Astrocyte of the cerebellum (primary cell): ENCODE measurements around the gene HDAC4.

Experiments used
- DNase-seq: peaks from one replicate; pipeline ENCODE4 v3.0.0-alpha.2; 2011; ENCODE audit warnings: low read depth
- H3K4me3 ChIP-seq: 2 replicates; pipeline ENCODE4 v1.5.1; 2011; ENCODE audit warnings: mild to moderate bottlenecking, low read depth, low read length, moderate library complexity
- in situ Hi-C: cut with HindIII; loops from 2 replicates; pipeline ENCODE4 v1.10.0; 2017; ENCODE audit warnings: low sequenced_read_pairs
- TF ChIP-seq, protein P1 (sequence below): IDR thresholded peaks from 2 replicates; pipeline ENCODE4 v1.5.1; 2012; ENCODE audit warnings: low read length, low read depth, moderate library complexity, mild to moderate bottlenecking; ENCODE audit errors: missing control alignments

HDAC4 gene

DNA sequence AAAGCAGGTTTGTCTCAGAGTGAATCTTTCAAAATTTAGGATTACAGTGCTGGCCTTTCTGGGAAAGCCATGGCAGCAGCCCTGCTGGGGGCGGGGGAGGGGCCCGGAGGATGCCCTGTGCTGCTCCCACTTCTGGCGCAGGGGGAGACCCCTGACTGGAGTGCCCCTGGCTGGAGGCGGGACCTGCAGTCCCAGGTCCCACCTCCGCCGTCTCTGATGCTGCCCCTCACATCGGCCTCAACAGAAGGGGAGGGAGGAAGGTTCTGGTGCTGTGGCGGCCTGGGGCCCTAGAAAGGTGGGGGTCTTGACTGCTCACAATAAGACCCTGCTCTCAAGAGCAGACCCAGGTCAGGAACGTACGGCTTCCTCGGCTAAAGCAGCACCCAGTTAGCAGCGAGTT lies 336.6 kb downstream of the HDAC4 start:
- TF ChIP-seq, protein P1, sequence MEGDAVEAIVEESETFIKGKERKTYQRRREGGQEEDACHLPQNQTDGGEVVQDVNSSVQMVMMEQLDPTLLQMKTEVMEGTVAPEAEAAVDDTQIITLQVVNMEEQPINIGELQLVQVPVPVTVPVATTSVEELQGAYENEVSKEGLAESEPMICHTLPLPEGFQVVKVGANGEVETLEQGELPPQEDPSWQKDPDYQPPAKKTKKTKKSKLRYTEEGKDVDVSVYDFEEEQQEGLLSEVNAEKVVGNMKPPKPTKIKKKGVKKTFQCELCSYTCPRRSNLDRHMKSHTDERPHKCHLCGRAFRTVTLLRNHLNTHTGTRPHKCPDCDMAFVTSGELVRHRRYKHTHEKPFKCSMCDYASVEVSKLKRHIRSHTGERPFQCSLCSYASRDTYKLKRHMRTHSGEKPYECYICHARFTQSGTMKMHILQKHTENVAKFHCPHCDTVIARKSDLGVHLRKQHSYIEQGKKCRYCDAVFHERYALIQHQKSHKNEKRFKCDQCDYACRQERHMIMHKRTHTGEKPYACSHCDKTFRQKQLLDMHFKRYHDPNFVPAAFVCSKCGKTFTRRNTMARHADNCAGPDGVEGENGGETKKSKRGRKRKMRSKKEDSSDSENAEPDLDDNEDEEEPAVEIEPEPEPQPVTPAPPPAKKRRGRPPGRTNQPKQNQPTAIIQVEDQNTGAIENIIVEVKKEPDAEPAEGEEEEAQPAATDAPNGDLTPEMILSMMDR: no peak

DNA sequence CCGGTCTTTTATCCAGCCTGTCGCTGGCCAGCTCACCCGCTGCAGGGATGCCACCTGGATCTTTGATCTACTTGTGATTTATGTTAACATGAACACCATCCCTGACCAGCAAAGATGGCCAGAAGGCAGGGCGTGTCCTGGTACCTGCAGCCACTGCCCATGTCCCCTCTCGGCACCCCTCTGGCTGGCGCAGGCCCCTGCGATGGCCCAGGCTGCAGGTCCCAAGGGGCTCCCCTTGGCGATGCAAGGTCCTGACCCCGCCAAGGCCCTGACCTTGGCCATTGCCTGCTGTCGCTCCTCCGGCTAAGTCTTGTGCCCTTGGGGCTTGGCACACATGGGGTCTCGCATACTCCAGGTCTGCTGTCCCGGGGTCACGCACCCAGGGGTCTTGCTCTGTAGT lies 338.1 kb downstream of the HDAC4 start:
- TF ChIP-seq, protein P1: no peak
- DNase-seq: no peak
- H3K4me3 ChIP-seq: no peak overlapping the region
- in situ Hi-C loops: no loop called here

More for the DNA sequence above, 336.6 kb downstream of the HDAC4 start:
- no peak overlapping the region for H3K4me3 ChIP-seq
- in situ Hi-C loops: no loop called here
- no peak for DNase-seq

DNA sequence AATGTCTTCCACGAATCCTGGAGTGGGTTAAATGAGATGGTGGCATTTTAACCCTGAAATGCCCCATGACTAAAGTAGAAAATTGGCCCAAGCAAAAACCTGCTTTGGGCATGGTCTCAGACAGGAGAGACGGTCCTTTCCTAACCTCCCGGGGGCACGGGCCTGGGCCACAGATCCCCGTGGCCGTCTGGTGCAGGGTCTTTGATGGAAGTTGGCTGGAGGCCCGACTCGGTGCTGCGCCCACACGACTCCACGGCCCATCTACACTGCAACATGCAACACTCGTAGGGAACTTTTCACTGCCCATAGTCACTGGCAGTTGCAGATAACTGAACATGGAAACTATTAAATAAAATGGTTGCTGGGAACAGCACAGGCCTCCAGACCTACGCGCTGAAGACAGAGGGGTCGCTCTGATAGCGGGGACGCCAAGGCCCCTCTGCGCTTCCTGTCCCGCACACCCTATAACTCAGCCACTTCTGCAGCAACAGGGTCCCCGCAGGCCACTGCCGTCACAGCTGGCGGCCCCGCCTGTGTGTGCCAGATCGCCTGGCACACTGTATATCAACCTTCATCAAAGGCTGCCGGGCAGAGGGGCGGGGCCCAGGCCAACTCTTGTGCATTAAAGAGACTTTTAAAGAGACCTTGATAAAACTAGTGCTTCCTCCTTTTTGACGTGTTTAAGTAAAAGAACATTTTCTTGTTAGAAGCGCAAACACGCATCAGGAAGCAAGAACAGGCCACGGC lies 338.8 kb downstream of the HDAC4 start:
- H3K4me3 ChIP-seq: no peak overlapping the region
- DNase-seq: no peak
- TF ChIP-seq, protein P1: no peak
- in situ Hi-C loops: no loop called here

DNA sequence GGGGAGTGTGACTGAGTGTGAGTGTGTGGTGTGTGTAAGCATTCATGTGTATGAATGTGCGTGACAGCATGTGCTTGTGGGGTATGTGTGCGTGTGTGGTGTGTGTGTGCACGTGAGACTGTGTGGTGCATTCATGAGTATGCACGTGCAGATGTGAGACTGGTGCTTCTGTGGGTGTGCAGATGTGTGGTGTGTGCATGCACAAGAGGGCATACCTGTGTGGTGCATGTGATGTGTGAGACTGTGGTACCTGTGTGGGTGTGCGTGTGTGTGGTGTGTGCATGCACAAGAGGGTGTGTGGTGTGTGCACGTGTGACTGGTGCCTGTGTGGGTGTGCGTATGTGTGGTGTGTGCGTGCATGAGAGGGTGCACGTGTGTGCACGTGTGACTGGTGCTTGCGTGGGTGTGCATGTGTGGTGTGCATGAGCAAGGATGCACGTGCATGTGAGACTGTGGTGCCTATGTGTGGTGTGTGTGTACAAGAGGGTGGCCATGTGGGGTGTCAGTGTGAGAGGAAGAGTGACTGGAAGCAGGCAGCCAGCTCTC lies 339.6 kb downstream of the HDAC4 start:
- TF ChIP-seq, protein P1: no peak
- in situ Hi-C loops: no loop called here
- no peak overlapping the region for H3K4me3 ChIP-seq
- no peak for DNase-seq

DNA sequence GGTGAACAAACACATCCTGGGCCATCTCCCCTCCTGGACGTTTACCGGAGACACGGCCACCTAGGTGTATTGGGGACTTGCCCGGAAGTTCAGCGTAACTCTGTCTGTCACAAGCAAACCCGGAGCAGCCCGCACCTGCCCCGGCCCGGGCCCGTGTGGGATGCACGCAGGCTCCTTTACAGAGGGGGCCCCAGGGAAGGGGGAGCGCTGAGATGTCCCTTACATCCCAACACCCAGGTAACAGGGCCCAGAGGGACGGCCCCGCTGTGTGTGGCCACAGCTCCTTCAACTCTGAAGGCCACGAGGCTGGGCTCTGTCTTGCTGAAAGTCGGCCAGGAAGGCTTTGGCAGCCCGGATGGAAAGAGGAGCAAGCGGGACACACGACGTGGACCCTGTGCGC lies 340.1 kb downstream of the HDAC4 start:
- no peak overlapping the region for H3K4me3 ChIP-seq
- in situ Hi-C loops: no loop called here
- TF ChIP-seq, protein P1: no peak
- DNase-seq: no peak

DNA sequence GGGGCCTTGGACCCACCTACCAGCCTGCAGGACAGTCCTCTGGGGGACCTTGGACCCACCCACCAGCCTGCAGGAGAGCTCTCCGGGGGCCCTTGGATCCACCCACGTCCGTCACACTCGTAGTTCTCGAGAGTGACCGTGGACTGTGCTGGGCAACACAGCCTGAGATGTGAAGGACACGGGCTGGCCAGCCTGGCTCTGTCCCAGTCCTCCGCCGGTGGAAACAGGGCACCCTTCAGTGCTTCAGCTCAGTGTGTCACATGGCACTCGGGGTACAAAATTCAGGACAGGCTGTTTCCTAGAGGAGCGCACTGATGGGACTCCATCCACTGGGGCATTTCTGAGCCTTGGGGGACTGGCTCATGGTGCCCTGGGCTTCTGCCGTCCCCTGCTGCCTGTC lies 341.0 kb downstream of the HDAC4 start:
- in situ Hi-C loops: no loop called here
- no peak overlapping the region for H3K4me3 ChIP-seq
- TF ChIP-seq, protein P1: no peak
- DNase-seq: no peak
